Smooth muscle cell (in vitro differentiated cells): ENCODE measurements around the gene TIGD6. TPM values are rescaled to one million over a fixed set of nuclear protein-coding genes. Genes with fewer than 3 reads are reported as not detected.

Experiments
- DNase-seq: peaks from one replicate; lab custom pipeline; 2025; ENCODE audit not compliant: unreplicated experiment; lab: John Stamatoyannopoulos, UW
- H2AFZ ChIP-seq: fragments of 200-600 bp; sonication (generic); 2 replicates; pipeline ENCODE4 v1.6.0; 2016; ENCODE audit warnings: antibody characterized with exemption, low read depth, mild to moderate bottlenecking
- H3F3A ChIP-seq: fragments of 200-600 bp; sonication (generic); 2 replicates; pipeline ENCODE4 v1.6.0; 2017; ENCODE audit warnings: antibody characterized with exemption, low read depth
- H3K27ac ChIP-seq: fragments of 200-600 bp; sonication (generic); 2 replicates; pipeline ENCODE4 v1.5.1; 2016; ENCODE audit warnings: low read depth, mild to moderate bottlenecking
- H3K27me3 ChIP-seq: fragments of 200-600 bp; sonication (generic); 2 replicates; pipeline ENCODE4 v1.6.1; 2016; ENCODE audit warnings: low read depth, mild to moderate bottlenecking
- H3K36me3 ChIP-seq: fragments of 200-600 bp; sonication (generic); 2 replicates; pipeline ENCODE4 v1.5.1; 2016; ENCODE audit warnings: low read depth
- H3K4me1 ChIP-seq: fragments of 200-600 bp; sonication (generic); 2 replicates; pipeline ENCODE4 v1.5.1; 2016; ENCODE audit warnings: low read depth
- H3K4me2 ChIP-seq: fragments of 200-600 bp; sonication (generic); 2 replicates; pipeline ENCODE4 v1.6.0; 2016; ENCODE audit warnings: mild to moderate bottlenecking
- H3K4me3 ChIP-seq: fragments of 200-600 bp; sonication (generic); 2 replicates; pipeline ENCODE4 v1.5.1; 2016; ENCODE audit warnings: mild to moderate bottlenecking
- H3K79me2 ChIP-seq: fragments of 200-600 bp; sonication (generic); 2 replicates; pipeline ENCODE4 v1.6.0; 2016; ENCODE audit warnings: low read depth, mild to moderate bottlenecking
- H3K9ac ChIP-seq: fragments of 200-600 bp; sonication (generic); 2 replicates; pipeline ENCODE4 v1.6.0; 2016; ENCODE audit warnings: low read depth
- H3K9me3 ChIP-seq: fragments of 200-600 bp; sonication (generic); replicated peaks from 2 replicates; pipeline ENCODE4 v1.5.1; 2016; ENCODE audit warnings: low read depth
- H4K20me1 ChIP-seq: fragments of 200-600 bp; sonication (generic); 2 replicates; pipeline ENCODE4 v1.6.0; 2016; ENCODE audit warnings: low read depth
- WGBS: methylation state at CpG from one replicate; pipeline ENCODE4 v1.1.7; 2016; ENCODE audit warnings: low lambda C conversion rate; 5-methylcytosine and 5-hydroxymethylcytosine counted together
- polyA plus RNA-seq: library from polyadenylated mRNA; unstranded; fragments of >200 nt; fragmentation: Nextera tagmentation; extraction: Ambion mirVana; gene quantifications from 2 replicates; pipeline ENCODE4 v1.2.1, GENCODE V29; 2016
- total RNA-seq: library from RNA; depleted of rRNA; stranded (reverse); fragments of >200 nt; gene quantifications from 2 replicates; pipeline ENCODE4 v1.2.3, GENCODE V29; 2014
- TF ChIP-seq, protein P1 (sequence below): fragments of 200-600 bp; sonication (generic); IDR thresholded peaks from 2 replicates; pipeline ENCODE4 v1.5.1; 2017; ENCODE audit warnings: borderline replicate concordance, mild to moderate bottlenecking, antibody characterized with exemption; ENCODE audit not compliant: insufficient read depth, poor library complexity, severe bottlenecking

Gene TIGD6
- total RNA-seq (3.6 and 8.4 TPM in 2 replicates), polyA plus RNA-seq (2.5 and 5.1 TPM in 2 replicates)

GRCh38 chr5:150000256-150000989, at the start of gene TIGD6, which contains the start of gene HMGXB3:
Gene TIGD6 (minus strand): TSS chr5:150000654. CDS start chr5:149996348, 4,306 bp downstream.
Gene HMGXB3 (plus strand): TSS chr5:150000739. CDS start chr5:150004853, 4,114 bp downstream.
- Histone ChIP-seq H3K4me3 (peak within 1 kb of the TSS; percentile 81), H3K27me3 (no peaks in the 10 kb centered on the region), H2AFZ (peak within 1 kb of the TSS; percentile 68), H3K9me3 (no peaks in the 10 kb centered on the region), H3K4me1 (peaks cover 21% of the 10 kb centered on the region), H3F3A (no peaks in the 10 kb centered on the region), H3K79me2 (peaks cover 67% of the 10 kb centered on the region), H3K27ac (peak within 1 kb of the TSS; percentile 88), H3K9ac (peak within 1 kb of the TSS; percentile 97), H4K20me1 (peaks cover 38% of the 10 kb centered on the region), H3K36me3 (peaks cover 3% of the 10 kb centered on the region), H3K4me2 (peak within 1 kb of the TSS; percentile 95)
- TF ChIP-seq, protein P1, sequence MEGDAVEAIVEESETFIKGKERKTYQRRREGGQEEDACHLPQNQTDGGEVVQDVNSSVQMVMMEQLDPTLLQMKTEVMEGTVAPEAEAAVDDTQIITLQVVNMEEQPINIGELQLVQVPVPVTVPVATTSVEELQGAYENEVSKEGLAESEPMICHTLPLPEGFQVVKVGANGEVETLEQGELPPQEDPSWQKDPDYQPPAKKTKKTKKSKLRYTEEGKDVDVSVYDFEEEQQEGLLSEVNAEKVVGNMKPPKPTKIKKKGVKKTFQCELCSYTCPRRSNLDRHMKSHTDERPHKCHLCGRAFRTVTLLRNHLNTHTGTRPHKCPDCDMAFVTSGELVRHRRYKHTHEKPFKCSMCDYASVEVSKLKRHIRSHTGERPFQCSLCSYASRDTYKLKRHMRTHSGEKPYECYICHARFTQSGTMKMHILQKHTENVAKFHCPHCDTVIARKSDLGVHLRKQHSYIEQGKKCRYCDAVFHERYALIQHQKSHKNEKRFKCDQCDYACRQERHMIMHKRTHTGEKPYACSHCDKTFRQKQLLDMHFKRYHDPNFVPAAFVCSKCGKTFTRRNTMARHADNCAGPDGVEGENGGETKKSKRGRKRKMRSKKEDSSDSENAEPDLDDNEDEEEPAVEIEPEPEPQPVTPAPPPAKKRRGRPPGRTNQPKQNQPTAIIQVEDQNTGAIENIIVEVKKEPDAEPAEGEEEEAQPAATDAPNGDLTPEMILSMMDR = no peak
- DNase-seq = peak; percentile 80
- whole genome bisulfite sequencing = 1% methylated on average over 66 of the region's 72 CpGs

GRCh38 chr5:150046031-150046430, 45.6 kb upstream of the TIGD6 start:
- Histone ChIP-seq H3K36me3 (peaks cover 16% of the 10 kb centered on the region), H3K9ac (no peak overlapping the region), H3F3A (peaks cover 14% of the 10 kb centered on the region), H2AFZ (no peak overlapping the region), H3K27ac (peak overlapping the region; percentile 70), H4K20me1 (no peaks in the 10 kb centered on the region), H3K9me3 (no peaks in the 10 kb centered on the region), H3K79me2 (no peaks in the 10 kb centered on the region), H3K27me3 (no peaks in the 10 kb centered on the region), H3K4me1 (peaks cover 8% of the 10 kb centered on the region), H3K4me2 (no peak overlapping the region), H3K4me3 (no peak overlapping the region)
- TF ChIP-seq, protein P1 = no peak
- 88% methylated on average over 6 of the region's 6 CpGs for WGBS
- no peak for DNase-seq

DNA sequence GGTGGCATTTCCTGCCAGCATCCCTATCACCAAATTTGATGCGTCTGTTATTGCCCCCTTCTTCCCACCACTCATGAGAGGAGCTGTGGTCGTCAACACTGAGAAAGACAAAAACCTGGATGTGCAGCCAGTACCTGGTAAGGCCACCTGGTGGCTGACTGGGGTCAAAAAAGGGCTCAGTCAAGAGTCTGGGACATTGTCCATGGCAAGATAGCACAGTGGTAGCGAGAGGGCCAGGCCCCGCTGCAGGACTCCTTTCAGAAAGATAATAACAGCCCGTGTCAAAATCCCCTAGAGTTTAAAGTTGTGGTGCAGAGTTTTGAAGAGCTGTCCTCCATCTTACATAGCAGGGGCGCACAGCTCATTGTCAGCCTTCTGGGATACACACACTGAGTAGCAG, 45.1 kb upstream of the TIGD6 start:
- no peak for DNase-seq
- Histone ChIP-seq H3K4me1 (peaks cover 8% of the 10 kb centered on the region), H3K36me3 (peaks cover 18% of the 10 kb centered on the region), H3K4me3 (no peak overlapping the region), H3F3A (peaks cover 14% of the 10 kb centered on the region), H3K9me3 (no peaks in the 10 kb centered on the region), H2AFZ (no peak overlapping the region), H3K9ac (no peak overlapping the region), H3K27me3 (no peaks in the 10 kb centered on the region), H3K27ac (peak overlapping the region; percentile 70), H4K20me1 (no peaks in the 10 kb centered on the region), H3K4me2 (no peak overlapping the region), H3K79me2 (no peaks in the 10 kb centered on the region)
- WGBS = 67% methylated on average over 6 of the region's 6 CpGs
- TF ChIP-seq, protein P1 = no peak
